G401.6 (cell line): ENCODE data around the gene PGC.

ENCODE experiments used
- FAIRE-seq: peaks from 2 replicates; lab custom pipeline; 2012; peaks lifted over from hg19 to GRCh38; lab: Jason Lieb, UNC

The PGC gene

GRCh38 chr6:41696788-41697187 lies 50.4 kb downstream of the PGC start:
- FAIRE-seq: no peak

DNA sequence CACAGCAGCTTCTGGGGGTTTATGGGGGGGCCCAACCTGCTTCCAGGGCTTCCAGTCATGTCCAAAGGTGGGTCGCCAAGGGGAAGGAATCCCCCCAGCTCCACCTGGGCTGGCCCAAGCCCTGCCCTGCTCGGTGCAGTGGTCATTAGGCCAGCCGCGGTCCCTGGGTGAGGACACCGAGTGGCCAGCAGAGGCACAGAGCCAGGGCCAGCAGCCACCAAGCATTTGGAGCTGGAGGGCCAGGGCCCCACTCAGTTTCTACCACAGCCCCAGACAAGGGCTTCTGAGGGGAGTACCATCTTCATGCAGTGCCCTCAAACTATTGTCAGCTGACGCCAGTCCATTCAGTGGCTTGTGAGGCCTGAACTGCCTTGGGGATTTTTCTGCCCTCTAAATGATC lies 51.4 kb downstream of the PGC start:
- FAIRE-seq: no peak

DNA sequence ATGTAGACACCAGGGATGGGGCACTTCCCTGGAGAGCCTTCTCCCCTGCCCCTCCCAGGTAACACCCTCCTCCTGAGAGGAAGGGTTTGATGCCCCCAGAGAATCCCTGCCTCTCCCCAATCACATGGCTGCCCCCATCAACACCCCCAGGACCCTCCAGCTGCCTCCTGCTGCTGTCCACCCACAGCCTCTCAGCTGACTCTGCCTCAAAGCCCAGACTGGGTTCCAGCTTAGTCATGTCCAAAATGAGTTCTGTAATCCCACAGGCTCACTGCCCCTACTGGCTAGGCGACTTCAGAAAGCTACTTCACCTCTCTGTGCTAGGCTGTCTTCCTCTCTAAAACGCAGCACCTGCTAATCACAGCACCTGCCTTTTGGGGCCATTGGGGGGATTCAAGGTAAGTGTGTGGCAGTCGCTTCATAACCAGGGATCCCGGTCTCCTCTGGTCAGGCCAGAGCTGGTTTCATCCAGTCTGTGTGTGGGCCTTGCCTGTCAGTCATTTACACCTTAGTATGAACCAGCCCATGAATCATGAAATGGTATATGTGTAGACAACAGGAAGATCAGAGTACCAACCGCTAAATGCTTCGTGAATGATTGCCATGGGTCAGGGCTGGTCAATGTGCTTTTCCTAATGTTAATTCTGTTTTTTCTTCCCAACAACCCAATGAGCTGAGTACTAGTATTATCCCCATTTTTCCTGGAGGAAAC lies 52.2 kb downstream of the PGC start:
- FAIRE-seq: no peak

DNA sequence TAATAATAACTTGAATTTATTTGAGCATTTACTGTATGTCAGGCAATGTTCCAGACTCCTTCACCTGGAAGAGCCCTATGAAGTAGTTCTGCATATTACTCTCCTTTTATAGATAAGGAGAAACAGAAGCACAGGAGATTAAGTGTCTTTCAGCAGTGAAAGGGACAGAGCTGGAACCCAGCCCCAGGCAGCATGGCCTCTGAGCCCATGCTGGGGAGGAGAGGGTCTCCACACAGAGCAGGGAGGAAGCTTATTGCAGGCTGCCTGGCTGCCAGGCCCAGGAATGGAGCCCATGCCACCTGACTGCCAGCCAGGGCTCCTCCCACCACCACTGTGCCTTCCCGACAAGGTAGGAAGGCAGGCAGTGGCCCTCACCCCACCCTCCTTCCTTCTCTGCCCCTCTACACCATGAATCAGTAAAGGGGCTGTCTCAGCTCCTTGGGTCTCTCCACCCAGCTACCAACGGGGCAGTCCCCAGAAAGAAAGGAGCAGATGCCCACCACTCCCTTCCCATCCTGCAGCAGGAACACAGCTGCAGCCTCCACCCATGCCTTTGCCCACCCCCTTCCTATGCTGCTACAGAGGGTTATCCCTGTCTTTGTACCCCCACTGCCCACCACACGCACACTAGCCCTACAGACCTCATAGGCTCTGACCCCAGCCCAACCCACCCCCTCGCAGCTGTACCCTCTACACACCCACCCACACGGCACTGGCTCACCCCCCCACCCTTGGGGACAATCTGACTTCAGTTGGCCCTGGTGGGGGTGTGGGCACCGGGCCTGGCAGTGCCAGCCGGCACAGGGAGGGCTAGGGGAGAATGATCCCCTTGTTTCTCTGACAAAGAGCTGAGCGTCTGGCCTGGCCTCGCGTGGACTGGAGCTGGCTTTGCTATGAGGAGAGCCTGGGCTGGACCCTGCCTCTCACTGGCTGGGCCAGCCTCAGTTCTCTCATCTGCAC lies 53.6 kb downstream of the PGC start:
- FAIRE-seq: no peak

- FAIRE-seq: no peak
Observed at GRCh38 chr6:41692730-41693129, 54.5 kb downstream of the PGC start.

DNA sequence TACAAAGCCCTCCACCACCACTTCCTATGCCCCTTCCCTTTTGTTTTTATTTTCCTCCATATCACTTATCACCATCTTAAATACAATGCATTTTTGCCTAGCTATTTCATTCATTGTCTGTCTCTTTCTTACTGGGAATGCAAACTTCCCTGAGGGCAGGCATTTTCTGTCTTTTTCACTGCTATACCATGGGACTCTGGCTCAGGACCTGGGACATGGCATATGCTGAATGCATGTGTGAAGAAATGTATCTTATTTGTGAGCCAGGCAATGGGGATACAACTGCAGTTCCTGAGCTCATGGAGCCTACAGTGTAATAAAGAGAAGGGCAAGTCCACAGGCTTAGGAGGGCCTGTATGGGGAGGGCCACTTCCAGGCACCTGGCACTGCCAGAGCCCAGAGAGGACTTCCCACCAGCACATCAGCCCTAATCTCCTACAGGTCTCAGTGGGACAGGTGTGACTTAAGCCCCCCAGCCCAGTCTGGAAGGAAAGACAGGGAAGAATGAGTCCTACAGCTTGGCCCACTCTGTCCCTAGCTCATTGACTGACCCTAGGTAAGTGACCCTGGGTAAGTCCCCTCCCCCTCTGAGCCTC lies 55.0 kb downstream of the PGC start:
- FAIRE-seq: no peak

GRCh38 chr6:41691426-41692079 lies 55.6 kb downstream of the PGC start:
- no peak for FAIRE-seq

DNA sequence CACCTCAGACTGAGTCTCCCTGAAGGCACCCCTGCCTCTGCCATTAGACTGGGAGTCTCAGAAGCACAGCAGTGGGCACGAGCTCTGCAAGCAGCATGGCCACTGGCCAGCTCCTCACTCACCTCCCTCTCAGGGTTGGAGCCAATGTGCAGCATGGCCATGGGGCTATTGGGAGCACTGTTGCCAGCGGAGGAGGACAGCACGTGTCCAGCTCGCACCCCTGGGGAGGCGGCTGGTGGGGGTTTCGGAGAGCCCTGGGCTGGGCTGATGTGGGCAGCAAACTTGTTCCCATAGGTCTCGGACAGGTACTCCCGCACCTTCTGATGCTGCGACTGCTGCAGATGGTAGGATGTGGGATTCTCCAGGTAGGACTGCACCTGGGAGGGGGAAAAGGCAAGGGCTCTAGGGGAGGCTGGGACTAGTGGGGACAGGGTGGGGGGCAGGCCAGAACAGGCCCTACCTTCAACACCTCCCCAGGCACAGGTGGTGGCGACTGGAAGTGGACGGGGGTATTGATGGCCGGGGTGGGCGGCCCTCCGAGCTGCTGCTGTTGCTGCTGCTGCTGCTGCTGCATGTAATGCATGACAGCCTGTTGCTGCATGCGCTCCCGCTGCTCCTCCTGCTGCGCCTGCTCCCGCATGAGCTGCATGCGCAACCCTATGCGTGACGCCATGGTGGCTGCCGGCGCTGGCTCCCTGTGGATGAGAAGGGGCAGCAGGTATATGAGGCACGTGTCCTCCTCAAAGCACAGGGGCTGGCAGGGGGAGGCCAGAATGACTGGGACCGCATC lies 56.5 kb downstream of the PGC start:
- FAIRE-seq: no peak

GRCh38 chr6:41689171-41690008 lies 57.8 kb downstream of the PGC start:
- no peak for FAIRE-seq

- no peak for FAIRE-seq
Observed at GRCh38 chr6:41688256-41688965, 58.8 kb downstream of the PGC start.

GRCh38 chr6:41687501-41688175 lies 59.6 kb downstream of the PGC start:
- FAIRE-seq: no peak
